ENCODE data around the gene DCLK2.

The DCLK2 gene

GRCh38 chr4:150119492-150119891, 41.2 kb downstream of the DCLK2 start:
- Mint-ChIP-seq H3K27me3 (ENCODE audit: low read depth) (no peaks in the 10 kb centered on the region), H3K4me1 (peaks cover 21% of the 10 kb centered on the region), H3K9me3 (peaks cover 38% of the 10 kb centered on the region), H3K4me3 (no peak overlapping the region), H3K27ac (no peak overlapping the region), H3K36me3 (ENCODE audit: low read depth) (peaks cover 23% of the 10 kb centered on the region)
- no peak for TF ChIP-seq CTCF (IDR thresholded peaks at IDR 0.05; ENCODE audit: unreplicated experiment in 3 of 3)

- Mint-ChIP-seq H3K4me1 (peaks cover 16% of the 10 kb centered on the region), H3K9me3 (peaks cover 25% of the 10 kb centered on the region), H3K36me3 (ENCODE audit: low read depth) (peaks cover 20% of the 10 kb centered on the region), H3K4me3 (no peak overlapping the region), H3K27me3 (ENCODE audit: low read depth) (no peaks in the 10 kb centered on the region), H3K27ac (no peak overlapping the region)
- TF ChIP-seq CTCF (IDR thresholded peaks at IDR 0.05; ENCODE audit: unreplicated experiment in 3 of 3), result no peak
Measured at GRCh38 chr4:150123087-150123486, 44.8 kb downstream of the DCLK2 start.

- H3K36me3 Mint-ChIP-seq (ENCODE audit: low read depth), result peaks cover 20% of the 10 kb centered on the region
- H3K4me3 Mint-ChIP-seq, result no peak overlapping the region
- peaks cover 15% of the 10 kb centered on the region for H3K4me1 Mint-ChIP-seq
- no peak overlapping the region for H3K27ac Mint-ChIP-seq
- H3K9me3 Mint-ChIP-seq, result peaks cover 25% of the 10 kb centered on the region
- TF ChIP-seq CTCF (IDR thresholded peaks at IDR 0.05; ENCODE audit: unreplicated experiment in 3 of 3), result no peak
- no peaks in the 10 kb centered on the region for H3K27me3 Mint-ChIP-seq (ENCODE audit: low read depth)
Measured at GRCh38 chr4:150123796-150124677, 45.8 kb downstream of the DCLK2 start.

- no peaks in the 10 kb centered on the region for H3K27me3 Mint-ChIP-seq (ENCODE audit: low read depth)
- H3K27ac Mint-ChIP-seq, result no peak overlapping the region
- H3K4me1 Mint-ChIP-seq, result peaks cover 19% of the 10 kb centered on the region
- no peak for TF ChIP-seq CTCF (IDR thresholded peaks at IDR 0.05; ENCODE audit: unreplicated experiment in 3 of 3)
- H3K9me3 Mint-ChIP-seq, result peaks cover 18% of the 10 kb centered on the region
- H3K36me3 Mint-ChIP-seq (ENCODE audit: low read depth), result peaks cover 19% of the 10 kb centered on the region
- no peak overlapping the region for H3K4me3 Mint-ChIP-seq
Measured at GRCh38 chr4:150126201-150126863, 48.1 kb downstream of the DCLK2 start.

- Mint-ChIP-seq H3K4me3 (no peak overlapping the region), H3K27me3 (ENCODE audit: low read depth) (no peaks in the 10 kb centered on the region), H3K9me3 (peaks cover 14% of the 10 kb centered on the region), H3K27ac (no peak overlapping the region), H3K36me3 (ENCODE audit: low read depth) (peaks cover 14% of the 10 kb centered on the region), H3K4me1 (peaks cover 19% of the 10 kb centered on the region)
- TF ChIP-seq CTCF (IDR thresholded peaks at IDR 0.05; ENCODE audit: unreplicated experiment in 3 of 3), result no peak
Measured at GRCh38 chr4:150126864-150127203, 48.6 kb downstream of the DCLK2 start.
